ENCODE measurements around the gene STAM.
"Not testable (repeated sequence)": the region's sequence is repeated elsewhere in the genome, so short reads cannot be mapped to it uniquely, and the experiment has no call there.

STAM gene

GRCh38 chr10:17676919-17677318 lies 33.0 kb downstream of the STAM start:
- DNase-seq (ENCODE audit: low read depth): no peak

- DNase-seq (ENCODE audit: low read depth): no peak
Measured at GRCh38 chr10:17682236-17682946, 38.4 kb downstream of the STAM start.

- no peak for DNase-seq (ENCODE audit: low read depth)
Measured at GRCh38 chr10:17683541-17683940, 39.6 kb downstream of the STAM start.

- DNase-seq (ENCODE audit: low read depth): no peak
Measured at GRCh38 chr10:17684537-17684936, 40.6 kb downstream of the STAM start.

- DNase-seq (ENCODE audit: low read depth): no peak
Measured at GRCh38 chr10:17685233-17685840, 41.4 kb downstream of the STAM start.

- DNase-seq (ENCODE audit: low read depth): no peak
Measured at GRCh38 chr10:17687117-17687831, 43.3 kb downstream of the STAM start.

GRCh38 chr10:17689137-17689536 lies 45.2 kb downstream of the STAM start:
- DNase-seq (ENCODE audit: low read depth): no peak

GRCh38 chr10:17693009-17693408 lies 49.1 kb downstream of the STAM start:
- DNase-seq (ENCODE audit: low read depth): no peak

GRCh38 chr10:17698696-17699095 lies 54.7 kb downstream of the STAM start:
- DNase-seq (ENCODE audit: low read depth): no peak

GRCh38 chr10:17701301-17701700 lies 57.4 kb downstream of the STAM start:
- no peak for DNase-seq (ENCODE audit: low read depth)

- DNase-seq (ENCODE audit: low read depth): no peak
Measured at GRCh38 chr10:17703706-17704105, 59.8 kb downstream of the STAM start.

GRCh38 chr10:17708821-17709220 lies 64.9 kb downstream of the STAM start:
- DNase-seq (ENCODE audit: low read depth): no peak

GRCh38 chr10:17709492-17709891 lies 65.5 kb downstream of the STAM start:
- no peak for DNase-seq (ENCODE audit: low read depth)

- no peak for DNase-seq (ENCODE audit: low read depth)
Measured at GRCh38 chr10:17710181-17710580, 66.2 kb downstream of the STAM start.

GRCh38 chr10:17712053-17712452 lies 68.1 kb downstream of the STAM start:
- DNase-seq (ENCODE audit: low read depth): no peak

GRCh38 chr10:17712717-17713471 lies 68.9 kb downstream of the STAM start:
- DNase-seq (ENCODE audit: low read depth): no peak

GRCh38 chr10:17713758-17714157 lies 69.8 kb downstream of the STAM start:
- DNase-seq (ENCODE audit: low read depth): no peak

- DNase-seq (ENCODE audit: low read depth): no peak
Measured at GRCh38 chr10:17716161-17716560, 72.2 kb downstream of the STAM start.

- DNase-seq (ENCODE audit: low read depth): not testable (repeated sequence)
Measured at GRCh38 chr10:17722317-17723014, 78.5 kb downstream of the STAM start.

GRCh38 chr10:17725703-17726102 lies 81.8 kb downstream of the STAM start:
- no peak for DNase-seq (ENCODE audit: low read depth)

- DNase-seq (ENCODE audit: low read depth): no peak
Measured at GRCh38 chr10:17729630-17730029, 85.7 kb downstream of the STAM start.

GRCh38 chr10:17730667-17731066 lies 86.7 kb downstream of the STAM start:
- DNase-seq (ENCODE audit: low read depth): no peak
